Mesenchymal stem cell (in vitro differentiated cells and primary cell): ENCODE data around the gene RAD51B.

Experiments
- DNase-seq: peaks from one replicate; pipeline ENCODE4 v3.0.0-alpha.2; 2013
- H2AFZ ChIP-seq: one replicate; pipeline ENCODE4 v1.6.1; 2013; ENCODE audit warnings: low read depth, mild to moderate bottlenecking, control low read depth, inconsistent platforms, low read length, moderate library complexity
- H2AK5ac ChIP-seq: 2 replicates; pipeline ENCODE4 v1.6.1; 2013; ENCODE audit warnings: low read length, moderate library complexity, mild to moderate bottlenecking, inconsistent platforms; ENCODE audit not compliant: severe bottlenecking
- H2BK120ac ChIP-seq: one replicate; pipeline ENCODE4 v1.6.1; 2013; ENCODE audit warnings: low read depth, mild to moderate bottlenecking, inconsistent platforms, low read length, moderate library complexity
- H2BK12ac ChIP-seq, 2 experiments: one replicate each; pipeline ENCODE4 v1.6.1; 2013; ENCODE audit warnings: inconsistent platforms in 2 of 2, low read length in 2 of 2, mild to moderate bottlenecking in 2 of 2, moderate library complexity in 2 of 2, control low read depth in 1 of 2
- H2BK15ac ChIP-seq: one replicate; pipeline ENCODE4 v1.6.1; 2013; ENCODE audit warnings: mild to moderate bottlenecking, low read depth, inconsistent platforms; ENCODE audit not compliant: poor library complexity, severe bottlenecking
- H2BK5ac ChIP-seq: 2 replicates; pipeline ENCODE4 v1.6.1; 2013; ENCODE audit warnings: low read depth, mild to moderate bottlenecking, low read length, control low read depth, inconsistent platforms; ENCODE audit not compliant: poor library complexity, severe bottlenecking
- H3K14ac ChIP-seq, 2 experiments: one replicate each; pipeline ENCODE4 v1.6.1; 2013; ENCODE audit warnings: inconsistent platforms in 2 of 2, low read length in 2 of 2, control low read depth in 1 of 2, mild to moderate bottlenecking in 1 of 2, moderate library complexity in 1 of 2
- H3K18ac ChIP-seq, 2 experiments: one replicate each; pipeline ENCODE4 v1.6.1; 2013; ENCODE audit warnings: inconsistent platforms in 2 of 2, low read length in 2 of 2, control low read depth in 1 of 2, low read depth in 1 of 2, mild to moderate bottlenecking in 1 of 2
- H3K23ac ChIP-seq, 2 experiments: one replicate each; pipeline ENCODE4 v1.6.1; 2013; ENCODE audit warnings: inconsistent platforms in 2 of 2, low read length in 2 of 2, mild to moderate bottlenecking in 2 of 2, moderate library complexity in 2 of 2, control low read depth in 1 of 2
- H3K27ac ChIP-seq: 2 replicates; pipeline ENCODE4 v1.5.1; 2013; ENCODE audit warnings: mild to moderate bottlenecking, moderate library complexity, low read length, control low read depth, inconsistent platforms; ENCODE audit not compliant: poor library complexity, severe bottlenecking
- H3K27me3 ChIP-seq, 2 experiments: 2 replicates each; pipeline versions ENCODE4 v1.6.1 to v1.7.0; 2013; ENCODE audit warnings: low read length in 2 of 2, mild to moderate bottlenecking in 2 of 2, moderate library complexity in 2 of 2, control low read depth in 1 of 2, inconsistent platforms in 1 of 2; ENCODE audit not compliant: control insufficient read depth in 1 of 2, insufficient read depth in 1 of 2
- H3K36me3 ChIP-seq, 2 experiments: 2 replicates each; pipeline versions ENCODE4 v1.6.1 to v1.7.0; 2013; ENCODE audit warnings: low read length in 2 of 2, control low read depth in 1 of 2, inconsistent platforms in 1 of 2, low read depth in 1 of 2, mild to moderate bottlenecking in 1 of 2; ENCODE audit not compliant: insufficient read depth in 2 of 2, control insufficient read depth in 1 of 2
- H3K4ac ChIP-seq, 2 experiments: one replicate each; pipeline ENCODE4 v1.6.1; 2013; ENCODE audit warnings: inconsistent platforms in 2 of 2, low read length in 2 of 2, mild to moderate bottlenecking in 2 of 2, moderate library complexity in 2 of 2, control low read depth in 1 of 2, low read depth in 1 of 2
- H3K4me1 ChIP-seq: 2 replicates; pipeline ENCODE4 v1.6.1; 2013; ENCODE audit warnings: low read depth, low read length, control low read depth; ENCODE audit not compliant: control insufficient read depth, insufficient read depth
- H3K4me2 ChIP-seq: 2 replicates; pipeline ENCODE4 v1.6.1; 2013; ENCODE audit warnings: low read length, mild to moderate bottlenecking, inconsistent platforms; ENCODE audit not compliant: poor library complexity, severe bottlenecking
- H3K4me3 ChIP-seq, 2 experiments: 2 replicates each; pipeline versions ENCODE4 v1.5.1 to v1.7.0; 2013; ENCODE audit warnings: low read length in 2 of 2, mild to moderate bottlenecking in 2 of 2, control low read depth in 1 of 2, low read depth in 1 of 2; ENCODE audit not compliant: insufficient read depth in 1 of 2
- H3K79me1 ChIP-seq: replicated peaks from 2 replicates; pipeline ENCODE4 v1.6.1; 2013; ENCODE audit warnings: mild to moderate bottlenecking, control low read depth, low read length, inconsistent platforms; ENCODE audit not compliant: poor library complexity, severe bottlenecking
- H3K9ac ChIP-seq: 2 replicates; pipeline ENCODE4 v1.7.0; 2013; ENCODE audit warnings: mild to moderate bottlenecking, low read length, moderate library complexity
- H3K9me3 ChIP-seq: 2 replicates; pipeline ENCODE4 v1.7.0; 2013; ENCODE audit warnings: mild to moderate bottlenecking, low read length; ENCODE audit not compliant: control insufficient read depth
- H4K8ac ChIP-seq: one replicate; pipeline ENCODE4 v1.6.1; 2013; ENCODE audit warnings: inconsistent platforms, mild to moderate bottlenecking, low read length, moderate library complexity
- H4K91ac ChIP-seq: one replicate; pipeline ENCODE4 v1.6.1; 2013; ENCODE audit warnings: mild to moderate bottlenecking, low read length, inconsistent platforms
- WGBS: methylation state at CpG from one replicate; pipeline ENCODE4 v1.1.7; 2013; ENCODE audit warnings: mixed read lengths; 5-methylcytosine and 5-hydroxymethylcytosine counted together

The RAD51B gene

GRCh38 chr14:67820428-67820971 is 921 bp downstream of the RAD51B start:
- WGBS = 72% methylated on average over 10 of the region's 13 CpGs
- H3K9me3 ChIP-seq = no peaks in the 10 kb centered on the region
- H2AK5ac ChIP-seq = no peak overlapping the region

GRCh38 chr14:67821121-67821520 is 1.5 kb downstream of the RAD51B start:
- H3K27ac ChIP-seq = no peak overlapping the region
- H3K23ac ChIP-seq = no peak overlapping the region
- DNase-seq = no peak
- no peak overlapping the region for H3K4me2 ChIP-seq
- H3K79me1 ChIP-seq = peaks cover 12% of the 10 kb centered on the region
- H2BK120ac ChIP-seq = peak overlapping the region; percentile 34
- H3K4me1 ChIP-seq = peaks cover 4% of the 10 kb centered on the region
- peaks cover 0 to 6% of the 10 kb centered on the region in 2 experiments for H3K36me3 ChIP-seq
- H2AK5ac ChIP-seq = no peak overlapping the region
- H3K14ac ChIP-seq = no peak overlapping the region
- H3K9me3 ChIP-seq = no peaks in the 10 kb centered on the region
- no peak overlapping the region for H3K4ac ChIP-seq
- peak overlapping the region; percentile 95 for H3K9ac ChIP-seq
- H4K91ac ChIP-seq = no peak overlapping the region
- no peak overlapping the region for H2AFZ ChIP-seq
- H3K27me3 ChIP-seq = no peaks in the 10 kb centered on the region
- peak overlapping the region in 1 of 2 experiments; percentile 97 for H3K4me3 ChIP-seq
- H2BK12ac ChIP-seq = no peak overlapping the region
- H2BK15ac ChIP-seq = no peak overlapping the region
- H3K18ac ChIP-seq = no peak overlapping the region
- no peak overlapping the region for H2BK5ac ChIP-seq
- no peak overlapping the region for H4K8ac ChIP-seq

More at GRCh38 chr14:67820428-67820971, 921 bp downstream of the RAD51B start:
- H2AFZ ChIP-seq = no peak overlapping the region
- H2BK15ac ChIP-seq = no peak overlapping the region
- no peak overlapping the region for H2BK12ac ChIP-seq
- no peak overlapping the region for H3K27ac ChIP-seq
- peaks cover 0 to 5% of the 10 kb centered on the region in 2 experiments for H3K36me3 ChIP-seq
- H3K4me2 ChIP-seq = peak overlapping the region; percentile 91
- H3K23ac ChIP-seq = no peak overlapping the region
- H2BK5ac ChIP-seq = no peak overlapping the region
- no peak overlapping the region for H4K91ac ChIP-seq
- no peak overlapping the region for H4K8ac ChIP-seq
- H2BK120ac ChIP-seq = no peak overlapping the region
- no peaks in the 10 kb centered on the region for H3K27me3 ChIP-seq
- H3K4ac ChIP-seq = no peak overlapping the region
- H3K4me1 ChIP-seq = peaks cover 6% of the 10 kb centered on the region
- peaks cover 12% of the 10 kb centered on the region for H3K79me1 ChIP-seq
- peak overlapping the region in 1 of 2 experiments; percentile 97 for H3K4me3 ChIP-seq
- H3K18ac ChIP-seq = no peak overlapping the region
- DNase-seq = peak; percentile 49
- H3K9ac ChIP-seq = peak overlapping the region; percentile 95
- no peak overlapping the region for H3K14ac ChIP-seq

- no peaks in the 10 kb centered on the region for H3K27me3 ChIP-seq
- no peak overlapping the region for H3K14ac ChIP-seq
- WGBS = 97% methylated on average over 7 of the region's 8 CpGs
- DNase-seq = no peak
- H3K4ac ChIP-seq = no peak overlapping the region
- H3K27ac ChIP-seq = no peak overlapping the region
- peaks cover 5% of the 10 kb centered on the region for H3K9me3 ChIP-seq
- H3K36me3 ChIP-seq = peaks cover 0 to 16% of the 10 kb centered on the region in 2 experiments
- H3K4me3 ChIP-seq = no peak overlapping the region
- no peak overlapping the region for H4K8ac ChIP-seq
- no peak overlapping the region for H3K4me2 ChIP-seq
- H3K79me1 ChIP-seq = peaks cover 2% of the 10 kb centered on the region
- no peak overlapping the region for H2AFZ ChIP-seq
- H3K23ac ChIP-seq = no peak overlapping the region
- no peak overlapping the region for H2BK15ac ChIP-seq
- H3K18ac ChIP-seq = no peak overlapping the region
- H2BK5ac ChIP-seq = no peak overlapping the region
- H2AK5ac ChIP-seq = no peak overlapping the region
- H2BK12ac ChIP-seq = no peak overlapping the region
- no peak overlapping the region for H4K91ac ChIP-seq
- H3K4me1 ChIP-seq = no peaks in the 10 kb centered on the region
- no peak overlapping the region for H3K9ac ChIP-seq
- no peak overlapping the region for H2BK120ac ChIP-seq
Observed at GRCh38 chr14:67831113-67831512, 11.5 kb downstream of the RAD51B start.

GRCh38 chr14:67833403-67833802 is 13.8 kb downstream of the RAD51B start:
- Histone ChIP-seq H3K36me3 (peaks cover 0 to 3% of the 10 kb centered on the region in 2 experiments), H3K9me3 (peaks cover 4% of the 10 kb centered on the region), H2AFZ (no peak overlapping the region), H4K8ac (no peak overlapping the region), H3K27me3 (no peaks in the 10 kb centered on the region), H2AK5ac (no peak overlapping the region), H2BK15ac (no peak overlapping the region), H3K4me1 (no peaks in the 10 kb centered on the region), H3K79me1 (no peaks in the 10 kb centered on the region), H3K23ac (no peak overlapping the region), H2BK5ac (no peak overlapping the region), H3K14ac (no peak overlapping the region), H3K9ac (no peak overlapping the region), H2BK12ac (no peak overlapping the region), H3K4me2 (no peak overlapping the region), H3K4ac (no peak overlapping the region), H4K91ac (no peak overlapping the region), H3K4me3 (no peak overlapping the region), H3K27ac (no peak overlapping the region), H2BK120ac (no peak overlapping the region), H3K18ac (no peak overlapping the region)
- WGBS = no CpG with 5 or more reads among the region's 1 CpG
- DNase-seq = no peak
